Activated naive CD4-positive, alpha-beta T cell treated with anti-CD3 and anti-CD28 coated beads, Interleukin-2, amount 50 U/mL, for 16 hours (primary cell): ENCODE data around the gene BFSP1.

Experiments
- DNase-seq: peaks from one replicate; pipeline ENCODE4 v3.0.0-alpha.2; 2020

The BFSP1 gene

GRCh38 chr20:17457588-17458190, 73.5 kb downstream of the BFSP1 start:
- no peak for DNase-seq

GRCh38 chr20:17457079-17457478, 74.1 kb downstream of the BFSP1 start:
- DNase-seq = no peak

GRCh38 chr20:17456279-17456678, 74.9 kb downstream of the BFSP1 start:
- DNase-seq = no peak

GRCh38 chr20:17453592-17453991, 77.6 kb downstream of the BFSP1 start:
- DNase-seq = no peak

GRCh38 chr20:17452441-17452840, 78.7 kb downstream of the BFSP1 start:
- DNase-seq = no peak

GRCh38 chr20:17449031-17449430, 82.1 kb downstream of the BFSP1 start:
- DNase-seq = no peak

- no peak for DNase-seq
These were observed 83.1 kb downstream of the BFSP1 start for GRCh38 chr20:17448071-17448470.

GRCh38 chr20:17446171-17446570, 85.0 kb downstream of the BFSP1 start:
- no peak for DNase-seq

GRCh38 chr20:17445543-17445942, 85.6 kb downstream of the BFSP1 start:
- no peak for DNase-seq

GRCh38 chr20:17444091-17444490, 87.1 kb downstream of the BFSP1 start:
- DNase-seq = no peak
